Activated CD4-positive, alpha-beta T cell treated with anti-CD3 and anti-CD28 coated beads, Interleukin-2, amount 50 U/mL, for 24 hours (primary cell): ENCODE results near the gene GBP2.
"Not testable (repeated sequence)": the region's sequence is repeated elsewhere in the genome, so short reads cannot be mapped to it uniquely, and the experiment has no call there.

ENCODE experiments used
- DNase-seq, 2 donors: peaks; one replicate each; pipeline ENCODE4 v3.0.0-alpha.2; 2020; ENCODE audit warnings: low read depth in 1 of 2, low spot score in 1 of 2

GBP2 gene

DNA sequence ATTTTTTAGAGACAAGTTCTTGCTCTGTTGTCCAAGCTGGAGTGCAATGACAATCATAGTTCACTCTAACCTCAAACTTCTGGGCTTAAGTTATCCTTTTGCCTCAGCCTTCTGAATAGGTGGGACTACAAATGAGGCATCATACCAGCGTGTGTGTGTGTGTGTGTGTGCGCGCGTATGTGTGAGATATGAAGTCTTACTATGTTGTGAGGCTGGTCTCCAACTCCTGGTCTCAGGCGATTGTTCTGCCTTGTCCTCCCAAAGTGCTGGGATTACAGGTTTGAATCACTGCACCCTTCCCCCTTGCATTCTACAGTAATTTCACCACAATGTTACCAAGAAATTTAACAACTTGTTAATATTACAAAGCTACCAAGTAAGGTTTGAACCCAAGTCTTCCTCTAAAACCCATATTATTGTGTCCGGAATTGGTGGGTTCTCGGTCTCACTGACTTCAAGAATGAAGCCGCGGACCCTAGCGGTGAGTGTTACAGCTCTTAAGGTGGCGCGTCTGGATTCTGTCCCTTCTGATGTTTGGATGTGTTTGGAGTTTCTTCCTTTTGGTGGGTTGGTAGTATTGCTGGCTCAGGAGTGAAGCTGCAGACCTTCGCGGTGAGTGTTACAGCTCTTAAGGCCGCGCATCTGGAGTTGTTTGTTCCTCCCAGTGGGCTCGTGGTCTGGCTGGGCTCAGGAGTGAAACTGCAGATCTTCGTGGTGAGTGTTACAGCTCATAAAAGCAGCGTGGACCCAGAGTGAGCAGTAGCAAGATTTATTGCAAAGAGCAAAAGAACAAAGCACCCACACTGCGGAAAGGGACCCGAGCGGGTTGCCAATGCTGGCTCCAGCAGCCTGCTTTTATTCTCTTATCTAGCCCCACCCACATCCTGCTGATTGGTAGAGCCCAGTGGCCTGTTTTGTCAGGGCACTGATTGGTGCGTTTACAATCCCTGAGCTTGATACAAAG lies 970 bp upstream of the GBP2 start:
- DNase-seq = peak; percentile 52 to 61

DNA sequence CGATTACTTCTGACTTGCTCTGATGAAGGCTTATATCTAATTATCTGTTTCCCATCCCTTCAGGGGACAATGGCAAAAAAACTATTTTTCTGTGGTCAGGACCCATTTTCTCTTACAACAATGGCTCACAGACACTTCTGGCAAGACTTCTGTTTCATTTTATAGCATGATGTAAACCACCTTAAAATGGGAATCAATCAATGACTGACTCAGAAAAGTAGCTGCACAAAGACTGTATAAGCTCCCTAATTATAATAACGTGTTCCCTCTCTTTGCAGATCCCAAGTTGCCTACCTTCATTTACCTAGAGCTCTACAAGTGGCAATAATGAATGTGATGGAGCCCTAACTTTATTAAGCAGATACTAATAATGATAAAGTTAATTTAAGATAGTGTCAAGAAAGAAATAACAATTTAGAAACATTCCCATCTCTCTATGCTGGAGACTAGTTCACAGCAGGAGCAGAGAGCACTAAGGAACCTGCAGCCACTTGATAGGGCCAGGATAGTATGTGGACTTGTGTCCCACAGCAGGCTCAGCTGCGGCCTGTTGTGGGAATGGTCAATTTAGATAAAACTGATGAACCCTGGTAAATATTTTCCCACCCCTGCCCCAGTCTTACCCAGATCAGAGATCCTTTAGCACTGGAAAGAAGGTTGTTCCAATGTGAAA lies 538 bp downstream of the GBP2 start:
- no peak for DNase-seq

DNA sequence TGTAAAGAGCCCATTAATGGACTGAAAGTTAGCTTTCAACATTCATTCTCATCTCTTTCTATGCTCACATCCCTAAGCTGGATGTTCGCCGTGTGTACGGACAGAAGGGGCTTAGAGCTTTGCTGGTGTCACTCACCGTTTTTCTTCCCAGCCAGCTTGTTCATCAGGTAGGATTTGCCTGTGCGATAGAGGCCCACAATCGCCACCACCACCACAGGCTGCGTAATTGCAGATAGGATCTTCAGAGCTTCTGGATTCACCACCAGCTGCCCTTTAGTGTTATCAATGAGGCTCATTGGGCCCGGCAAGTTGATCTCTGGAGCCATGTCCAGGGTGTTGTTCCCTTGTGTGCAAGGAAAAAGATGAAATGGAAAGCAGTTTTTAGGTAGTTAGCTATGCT lies 4.3 kb downstream of the GBP2 start:
- no peak for DNase-seq

DNA sequence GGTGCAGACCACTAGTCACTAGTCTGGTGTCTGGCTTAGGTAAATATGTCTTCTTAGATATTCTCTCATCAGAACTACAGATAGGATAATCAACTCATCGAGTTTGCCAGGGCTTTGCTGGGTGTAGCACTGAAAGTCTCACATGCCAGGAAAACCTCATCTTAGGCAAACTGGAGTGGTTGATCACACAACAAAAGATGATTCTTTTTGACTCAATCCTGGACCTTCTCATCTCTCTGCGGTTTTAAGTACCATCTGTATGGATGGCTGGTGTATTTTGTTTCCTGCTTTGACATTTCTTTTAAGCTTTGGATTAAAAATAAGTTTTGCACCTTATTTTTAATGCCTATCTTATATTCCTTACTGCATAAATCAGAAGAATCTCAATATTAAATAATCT lies 11.3 kb downstream of the GBP2 start:
- DNase-seq = no peak

DNA sequence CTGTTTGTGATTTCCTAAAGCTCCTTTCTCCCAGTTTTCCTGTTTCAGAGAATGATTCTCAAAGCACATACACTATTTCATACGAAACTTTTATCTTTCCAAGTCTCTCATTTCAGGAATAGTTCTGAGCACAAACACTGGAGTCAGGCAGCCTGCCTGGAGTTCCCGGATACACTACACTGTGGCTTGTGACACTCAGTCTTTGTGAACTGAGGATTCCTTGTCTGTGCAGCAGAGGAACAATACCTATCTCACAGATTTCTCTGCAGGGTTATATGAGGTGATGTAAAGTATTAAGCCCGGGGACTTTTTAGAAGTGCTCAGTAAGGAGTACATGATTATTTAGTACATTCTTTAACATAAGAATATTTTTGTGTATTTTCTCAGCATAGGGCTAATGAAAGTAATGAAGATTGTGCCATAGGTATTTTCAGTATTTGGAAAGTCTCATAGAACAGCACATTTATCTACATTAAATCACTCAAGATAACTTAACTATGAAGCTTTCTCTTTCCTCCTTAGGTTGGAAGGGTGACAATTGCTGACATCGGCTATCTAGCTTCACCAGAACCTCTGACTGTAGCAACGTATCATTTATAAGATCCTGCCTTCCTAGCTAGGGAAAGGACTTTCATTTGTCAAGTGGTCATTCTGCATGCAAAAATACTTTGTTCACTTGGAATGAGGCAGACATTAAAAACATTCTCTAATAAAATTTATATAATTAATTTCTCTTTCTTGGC lies 12.9 kb downstream of the GBP2 start:
- no peak for DNase-seq

DNA sequence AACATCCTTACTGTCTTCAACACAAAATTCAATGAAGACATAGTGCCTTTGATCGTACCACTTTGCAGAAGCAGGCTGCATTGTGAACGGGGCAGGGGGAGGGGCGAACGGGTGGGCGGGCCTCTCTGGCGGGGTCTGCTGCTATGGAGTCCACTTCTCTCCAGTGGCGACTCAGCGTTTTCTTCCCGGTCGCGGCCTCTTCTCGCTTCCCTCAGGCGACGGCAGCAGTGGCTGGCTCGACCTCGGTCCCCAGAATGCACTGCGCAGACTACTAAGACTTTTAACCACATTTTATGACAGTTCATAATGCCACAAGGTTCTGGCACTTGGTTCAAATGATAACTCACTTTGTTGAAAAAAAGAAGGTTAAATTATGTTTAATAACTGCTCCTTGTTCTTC lies 21.2 kb downstream of the GBP2 start:
- no peak for DNase-seq

DNA sequence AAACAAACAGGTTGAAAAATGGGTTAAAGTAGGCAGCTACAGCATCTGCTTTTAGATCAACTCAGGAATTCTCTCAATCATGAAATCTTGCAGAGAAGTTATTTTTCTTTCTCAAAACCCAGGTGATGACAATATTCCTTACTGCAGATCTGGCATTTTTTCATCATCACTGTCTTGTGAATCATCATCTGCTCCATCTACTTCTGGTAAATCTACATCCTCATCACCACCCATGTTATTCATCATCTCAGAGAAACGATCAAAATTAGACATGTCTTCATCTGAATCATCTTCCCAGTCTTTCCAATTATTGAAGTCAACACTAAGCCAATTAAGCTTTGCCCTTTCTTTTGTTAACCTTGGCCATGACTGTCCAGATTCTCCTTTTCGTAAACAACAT lies 21.8 kb downstream of the GBP2 start:
- DNase-seq = no peak

DNA sequence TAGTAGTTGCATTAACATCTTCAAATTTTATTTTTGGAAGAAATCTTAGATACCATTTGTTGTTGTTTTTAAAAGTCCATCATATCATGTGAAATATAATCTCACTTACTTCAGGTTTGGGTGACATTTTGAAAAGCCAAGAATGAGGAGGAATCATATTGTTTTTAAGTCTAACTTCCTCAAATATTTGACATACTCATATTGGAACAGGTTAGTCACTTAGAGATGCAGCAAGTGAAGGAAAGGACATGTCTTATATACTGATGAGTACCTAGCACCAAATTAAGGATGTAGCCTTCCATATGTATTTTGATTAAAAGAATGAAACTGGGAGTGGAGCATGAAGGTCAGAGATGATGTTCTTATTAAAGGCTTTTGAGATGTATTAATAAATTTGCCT lies 23.9 kb downstream of the GBP2 start:
- DNase-seq = no peak

DNA sequence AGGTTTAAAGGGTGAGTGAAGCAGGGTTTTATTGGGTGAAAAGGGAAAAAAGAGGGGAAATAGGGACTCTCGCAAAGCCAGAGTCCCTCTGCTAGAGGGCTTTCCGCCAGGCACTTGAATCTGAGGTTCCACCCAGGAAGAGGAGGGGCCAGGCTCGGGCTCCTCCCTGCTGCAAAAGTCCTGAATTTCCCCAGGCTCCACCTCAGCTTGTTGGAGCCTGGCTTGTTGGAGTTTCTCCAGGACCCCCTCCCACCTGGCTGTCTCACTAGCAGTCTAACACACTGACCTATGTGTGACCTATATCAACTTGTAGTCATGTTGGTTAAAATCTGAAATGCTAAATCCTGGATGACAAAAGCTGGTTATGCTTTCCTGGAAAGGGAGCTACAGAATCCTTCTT lies 25.5 kb downstream of the GBP2 start:
- DNase-seq = no peak

DNA sequence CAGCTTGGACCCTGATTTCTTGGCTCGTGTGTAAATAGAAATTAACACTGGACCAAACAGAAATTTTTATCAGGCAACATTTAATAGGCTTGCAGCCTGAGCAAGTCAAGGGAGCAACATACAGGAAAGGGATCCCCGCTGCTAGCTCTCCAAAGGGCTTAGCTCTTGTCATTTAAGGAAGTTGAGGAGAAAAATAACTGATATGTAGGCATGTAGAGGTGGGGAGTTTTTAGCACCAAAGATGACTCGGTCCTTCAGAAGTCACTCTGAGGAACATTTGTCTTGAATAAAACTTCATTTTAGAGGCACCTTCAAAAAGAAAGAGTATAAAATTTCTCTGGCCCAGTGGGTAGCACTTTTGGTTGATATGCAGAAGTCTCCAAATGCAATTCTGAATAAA lies 27.1 kb downstream of the GBP2 start:
- no peak for DNase-seq

DNA sequence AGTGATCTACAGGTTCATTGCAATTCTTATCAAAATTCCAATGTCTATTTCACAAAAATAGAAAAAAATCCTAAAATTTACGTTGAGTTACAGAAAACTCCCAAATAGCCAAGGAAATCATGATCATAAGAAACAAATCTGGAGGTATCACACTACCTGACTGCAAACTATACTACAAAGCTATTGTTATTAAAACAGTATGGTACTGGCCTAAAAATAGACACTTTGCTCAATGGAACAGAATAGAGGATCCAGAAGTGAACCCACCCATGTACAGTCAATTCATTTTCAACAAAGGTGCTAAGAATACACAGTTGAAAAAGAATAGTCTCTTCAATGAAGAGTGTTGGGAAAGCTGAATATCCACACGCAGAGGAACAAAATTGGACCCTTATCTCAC lies 30.2 kb downstream of the GBP2 start:
- DNase-seq = no peak

DNA sequence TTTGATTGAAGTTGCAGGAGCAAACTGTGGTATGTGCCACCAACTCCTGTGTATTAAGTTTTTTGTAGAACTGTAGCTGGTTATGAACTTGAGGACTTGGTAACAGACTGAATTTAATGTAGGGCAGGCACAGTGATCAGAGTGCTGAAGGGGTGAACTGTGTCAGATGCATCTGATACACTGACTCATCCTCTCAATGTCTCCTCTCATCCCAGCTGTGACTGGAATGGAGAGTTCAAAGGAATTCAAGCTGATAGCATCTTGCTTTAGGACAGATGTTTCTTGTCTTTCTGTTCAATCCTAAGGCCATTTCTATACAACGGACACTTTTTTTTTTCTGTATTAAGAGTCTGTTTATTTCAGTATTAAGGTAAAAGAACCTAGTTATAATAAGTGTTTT lies 36.0 kb downstream of the GBP2 start:
- no peak for DNase-seq

DNA sequence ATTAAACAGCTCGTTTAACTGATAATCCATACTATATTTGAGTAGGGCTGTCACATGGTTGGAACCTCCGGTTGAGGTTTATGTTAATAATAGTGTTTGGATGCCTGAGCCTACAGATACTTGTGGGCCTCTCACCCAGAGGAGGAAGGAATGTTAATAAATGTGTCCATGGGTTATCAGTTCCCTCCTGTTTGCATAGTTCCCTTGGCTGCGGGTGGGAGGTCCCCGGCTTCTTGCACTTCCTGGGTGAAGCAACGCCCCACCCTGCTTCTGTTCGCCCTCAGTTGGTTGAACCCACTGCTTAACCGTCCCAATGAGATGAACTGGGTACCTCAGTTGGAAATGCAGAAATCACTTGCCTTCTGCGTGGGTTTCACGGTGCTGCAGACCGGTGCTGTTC lies 37.3 kb downstream of the GBP2 start:
- DNase-seq = no peak

DNA sequence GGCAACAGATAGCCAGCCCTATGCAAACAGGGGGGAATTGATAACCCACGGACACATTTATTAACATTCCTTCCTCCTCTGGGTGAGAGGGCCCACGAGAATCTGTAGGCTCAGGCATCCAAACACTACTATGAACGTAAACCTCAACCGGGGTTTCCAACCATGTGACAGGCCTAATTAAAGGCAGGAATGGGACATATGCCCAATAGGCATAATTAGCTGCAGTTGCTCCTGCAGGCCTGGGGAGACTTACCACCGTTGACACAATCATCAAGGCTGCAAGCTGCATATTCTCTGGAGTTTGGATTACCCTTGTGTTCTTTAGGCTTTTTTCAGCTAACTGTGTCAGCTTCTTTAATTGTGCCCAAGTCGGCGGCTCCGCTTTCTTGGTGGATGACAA lies 38.7 kb downstream of the GBP2 start:
- DNase-seq = no peak

DNA sequence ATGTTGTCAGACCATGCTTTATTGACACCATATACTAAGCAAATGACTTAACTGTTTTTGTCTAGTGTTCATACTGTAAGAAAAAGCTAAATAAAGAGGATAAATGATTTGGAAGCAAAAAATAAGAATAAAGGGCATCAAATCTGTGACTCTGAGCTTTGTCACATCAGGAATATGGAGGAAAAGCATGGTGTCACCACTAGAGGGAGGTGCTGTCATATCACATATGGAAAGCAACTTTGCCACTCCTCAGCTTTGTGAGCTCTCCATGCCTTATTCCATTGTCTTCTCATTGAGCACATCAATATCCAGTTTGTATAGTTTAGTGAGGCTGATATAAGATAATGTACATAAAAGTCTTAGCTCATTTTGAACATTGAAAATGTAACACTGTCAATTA lies 40.1 kb downstream of the GBP2 start:
- DNase-seq = no peak

DNA sequence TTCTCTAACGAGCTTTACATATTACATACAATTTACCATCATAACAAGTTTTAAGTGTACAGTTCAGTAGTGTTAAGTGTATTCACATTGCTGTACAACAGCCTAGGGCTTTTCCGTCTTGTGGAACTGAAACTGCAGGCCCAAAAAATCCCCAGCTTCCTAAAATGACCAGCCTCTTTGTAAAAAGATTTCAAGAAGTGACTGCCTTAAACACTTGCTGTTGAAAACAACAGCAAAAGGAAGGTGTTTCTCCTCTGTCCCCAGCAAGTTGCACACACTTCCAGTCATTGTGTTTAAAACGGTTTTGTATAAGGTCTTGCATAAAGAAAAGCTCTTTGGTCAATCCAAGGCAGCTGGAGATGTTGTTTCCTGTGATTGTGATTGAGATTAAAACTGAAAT lies 44.9 kb downstream of the GBP2 start:
- DNase-seq = no peak

DNA sequence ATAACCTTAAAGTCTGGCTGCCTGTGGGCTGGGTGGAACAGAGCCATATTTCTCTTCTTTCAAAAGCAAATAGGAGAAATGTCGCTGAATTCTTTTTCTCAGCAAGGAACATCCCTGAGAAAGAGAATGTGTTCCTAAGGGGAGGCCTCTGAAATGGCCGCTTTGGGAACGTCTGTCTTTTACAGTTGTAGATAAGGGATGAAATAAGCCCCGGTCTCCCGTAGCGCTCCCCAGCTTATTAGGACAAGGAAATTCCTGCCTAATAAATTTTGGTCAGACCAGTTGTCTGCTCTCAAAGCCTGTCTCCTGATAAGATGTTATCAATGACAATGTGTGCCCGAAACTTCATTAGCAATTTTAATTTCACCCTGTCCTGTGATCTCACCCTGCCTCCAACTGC lies 45.8 kb downstream of the GBP2 start:
- DNase-seq = not testable (repeated sequence)

DNA sequence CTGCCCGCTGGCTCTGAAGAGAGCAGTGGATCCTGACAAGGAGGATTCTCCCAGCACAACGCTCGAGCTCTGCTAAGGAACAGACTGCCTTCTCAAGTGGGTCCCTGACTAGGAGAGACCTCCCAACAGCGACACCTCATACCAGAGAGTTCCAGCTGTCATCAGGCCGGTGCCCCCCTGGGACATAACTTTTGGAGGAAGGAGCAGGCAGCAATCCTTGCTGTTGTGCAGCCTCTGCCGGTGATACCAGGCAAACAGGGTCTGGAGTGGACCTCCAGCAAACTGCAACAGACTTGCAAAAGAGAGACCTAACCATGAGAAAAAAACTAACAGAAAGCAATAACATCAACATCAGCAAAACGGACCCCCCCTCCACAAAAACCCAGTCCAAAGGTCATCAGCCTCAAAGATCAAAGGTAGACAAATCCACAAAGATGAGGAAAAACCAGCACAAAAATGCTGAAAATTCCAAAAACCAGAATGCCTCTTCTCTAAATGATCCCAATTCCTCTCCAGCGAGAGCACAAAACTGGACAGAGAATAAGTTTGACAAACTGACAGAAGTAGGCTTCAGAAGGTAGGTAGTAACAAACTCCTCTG lies 53.3 kb downstream of the GBP2 start:
- not testable (repeated sequence) for DNase-seq

DNA sequence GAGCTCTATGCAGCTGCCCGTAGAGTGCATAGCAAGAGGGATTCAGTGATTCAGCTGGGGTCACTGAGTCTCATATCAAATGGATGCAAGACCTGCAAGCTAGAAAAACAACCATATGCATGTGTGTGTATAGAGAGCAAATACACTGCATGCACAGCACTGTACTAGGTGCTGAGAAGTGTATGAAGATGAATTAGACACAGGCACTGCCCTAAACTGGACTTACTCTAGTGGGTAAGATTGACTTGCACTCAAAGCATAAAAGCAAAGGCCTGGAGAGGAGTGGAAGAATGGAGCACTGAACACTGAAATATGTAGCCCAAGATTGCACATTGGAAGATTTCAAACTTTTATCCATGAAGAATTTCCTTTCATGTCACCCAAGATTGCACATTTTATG lies 55.4 kb downstream of the GBP2 start:
- DNase-seq = no peak

DNA sequence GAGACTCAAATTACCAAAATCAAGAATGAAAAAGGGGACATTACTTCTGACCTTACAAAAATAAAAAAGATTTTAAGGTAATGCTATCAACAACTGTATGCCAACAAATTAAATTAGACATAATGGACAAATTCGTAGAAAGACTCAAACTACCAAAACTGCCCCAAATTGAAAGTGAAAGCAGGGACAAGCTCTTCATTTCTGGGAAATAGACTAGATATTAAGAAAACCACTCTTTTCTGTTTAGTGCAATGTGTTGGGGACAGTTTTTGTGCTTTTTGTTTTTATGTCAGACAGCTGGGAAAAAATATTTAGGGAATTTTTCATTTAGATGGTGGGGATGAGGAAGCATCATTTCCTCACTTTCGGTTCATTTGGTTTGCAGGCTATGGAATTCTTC lies 56.0 kb downstream of the GBP2 start:
- DNase-seq = no peak

DNA sequence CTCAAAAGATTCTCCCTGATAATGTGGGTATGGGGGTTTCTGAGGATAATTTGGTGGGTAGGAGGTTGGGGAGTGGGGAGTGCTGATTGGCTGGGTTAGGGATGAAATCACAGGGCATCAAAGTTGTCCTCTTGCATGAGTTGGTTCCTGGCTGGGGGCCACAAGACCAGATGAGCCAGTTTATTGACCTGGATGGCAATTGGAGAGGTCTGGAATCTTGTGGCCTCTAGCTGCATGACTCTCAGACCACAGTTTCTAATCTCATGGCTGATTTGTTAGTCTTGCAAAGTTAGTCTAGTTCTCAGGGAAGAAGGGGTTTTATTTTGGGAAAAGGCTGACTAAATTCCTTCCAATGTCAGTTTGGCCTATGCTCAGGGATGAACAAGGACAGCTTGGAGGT lies 57.6 kb downstream of the GBP2 start:
- DNase-seq = no peak
